ENCODE results near the gene C1orf167. TPM values are rescaled to one million over a fixed set of nuclear protein-coding genes. Genes with fewer than 3 reads are reported as not detected.

Gene C1orf167, protein sequence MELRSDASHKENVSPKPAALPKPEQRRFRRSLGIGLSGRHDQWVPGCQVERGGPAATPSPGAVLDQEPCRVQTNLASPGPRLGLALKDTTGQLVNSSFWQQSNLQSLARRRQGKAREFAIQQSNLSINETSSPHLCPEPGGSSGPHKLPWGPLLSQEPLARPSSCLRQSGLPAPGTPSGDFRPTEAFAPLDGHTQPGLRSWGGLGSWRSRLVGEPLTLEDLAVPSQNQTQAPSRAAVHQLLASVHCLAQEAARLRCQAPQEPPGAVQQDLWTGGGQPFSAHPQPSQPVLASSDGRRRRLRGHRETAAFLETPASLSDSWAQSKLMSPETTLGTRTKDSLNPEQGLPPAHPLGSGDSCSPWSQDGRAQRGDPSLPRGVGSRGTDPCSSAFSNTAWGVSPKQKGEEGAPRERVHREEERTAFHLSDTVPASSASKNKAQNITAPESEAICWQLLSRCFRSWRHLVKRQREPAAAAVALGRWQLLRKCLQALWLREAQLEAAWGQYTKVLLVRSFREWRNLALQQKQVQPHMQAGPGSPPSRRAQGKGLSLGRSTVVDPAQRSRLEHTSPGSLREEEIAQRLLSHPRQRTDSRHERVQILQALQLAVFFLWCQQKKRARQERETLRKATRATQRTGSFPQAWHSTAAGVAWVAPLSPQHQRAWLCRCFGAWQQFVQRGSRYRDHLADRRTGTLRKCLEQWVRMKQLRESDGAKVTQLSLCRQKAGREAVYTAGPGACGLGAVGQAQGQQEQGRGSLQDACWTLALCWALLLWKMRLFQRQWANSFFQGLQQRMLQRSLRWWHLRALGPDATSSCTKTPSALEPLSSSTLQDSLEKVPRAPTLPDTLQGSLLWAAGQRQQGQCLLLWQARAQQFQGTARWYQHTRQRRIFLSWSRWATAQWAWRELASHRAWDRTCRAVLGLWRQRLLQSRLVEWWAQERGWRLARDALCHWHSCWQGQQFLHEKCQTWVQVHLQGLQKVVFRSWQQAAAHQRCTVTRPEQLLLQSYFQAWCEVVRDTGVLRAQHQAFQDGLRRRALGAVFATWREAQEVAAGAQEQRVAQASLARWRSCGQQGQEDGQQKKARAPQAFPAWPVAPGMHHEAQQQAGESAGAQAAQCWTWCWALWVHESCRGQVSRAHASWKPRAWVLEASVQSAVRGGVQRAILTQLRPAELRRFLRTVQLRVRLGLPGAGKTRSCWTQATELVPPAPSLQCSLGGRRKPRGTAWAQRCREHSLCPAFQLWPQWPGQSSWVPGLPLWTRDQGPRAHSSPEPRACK (N-terminal part only)
- total RNA-seq (not detected), polyA plus RNA-seq (1 to 10 TPM in 2 of 4 donors, under 1 TPM in 1, not detected in 1; 0.61 to 1.3 (median 1.0) TPM)

GRCh38 chr1:11761988-11762406 is at the start of gene C1orf167:
Gene C1orf167, plus strand, starts transcription at chr1:11762193. Its CDS starts 2,208 bp downstream, at chr1:11764401.
- Mint-ChIP-seq H3K27me3 (peaks cover 37% of the 10 kb centered on the region), H3K4me1 (peaks cover 0 to 10% (median 0%) of the 10 kb centered on the region in 4 donors), H3K4me3 (no peak within 1 kb of the TSS), H3K9me3 (no peaks in the 10 kb centered on the region), H3K27ac (peak within 1 kb of the TSS in 2 of 3 donors; percentile 14 to 37), H3K36me3 (no peaks in the 10 kb centered on the region)
- no peak within 1 kb of the TSS for H3K27ac ChIP-seq (ENCODE audit: insufficient read depth, low read length, poor library complexity, severe bottlenecking)
- no peaks in the 10 kb centered on the region for H3K36me3 ChIP-seq (ENCODE audit: control insufficient read depth, insufficient read depth, low read length)
- DNase-seq (peak in 1 of 3 donors; percentile 35), ATAC-seq (ENCODE audit: low read depth in 2 of 2) (no peak)
- H3K4me3 ChIP-seq (ENCODE audit: low read depth, low read length): no peak within 1 kb of the TSS
- H3K4me1 ChIP-seq (ENCODE audit: control insufficient read depth, insufficient read depth, low read length, poor library complexity, severe bottlenecking): peaks cover 8% of the 10 kb centered on the region
- H3K9me3 ChIP-seq (ENCODE audit: control insufficient read depth in 2 of 2, low read length in 2 of 2): no peaks in the 10 kb centered on the region
- no peaks in the 10 kb centered on the region for H3K27me3 ChIP-seq (ENCODE audit: control insufficient read depth, insufficient read depth, low read length)

DNA sequence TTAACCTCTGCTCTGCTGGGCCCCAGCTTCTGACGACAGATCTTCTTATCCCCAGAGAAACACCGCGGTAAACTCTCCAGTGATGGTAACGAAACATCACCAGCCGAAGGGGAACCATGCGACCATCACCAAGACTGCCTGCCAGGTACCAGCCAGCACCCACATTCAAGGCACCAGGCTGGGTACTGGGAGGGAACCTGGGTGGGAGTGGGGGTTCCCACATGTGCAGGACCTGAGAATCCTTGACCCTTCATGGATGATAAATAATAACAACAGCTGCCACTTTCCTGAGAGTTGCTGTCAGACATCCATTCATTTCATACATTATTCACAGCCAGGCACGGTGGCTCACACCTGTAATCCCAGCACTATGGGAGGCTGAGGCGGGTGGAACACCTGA is 49.7 kb upstream of the C1orf167 start:
- Histone ChIP-seq H3K4me1 (ENCODE audit: control insufficient read depth, insufficient read depth, low read length, poor library complexity, severe bottlenecking) (no peaks in the 10 kb centered on the region), H3K27me3 (ENCODE audit: control insufficient read depth, insufficient read depth, low read length) (no peaks in the 10 kb centered on the region), H3K36me3 (ENCODE audit: control insufficient read depth, insufficient read depth, low read length) (no peaks in the 10 kb centered on the region), H3K4me3 (ENCODE audit: low read depth, low read length) (no peak overlapping the region), H3K9me3 (ENCODE audit: control insufficient read depth in 2 of 2, low read length in 2 of 2) (no peaks in the 10 kb centered on the region), H3K27ac (ENCODE audit: insufficient read depth, low read length, poor library complexity, severe bottlenecking) (no peak overlapping the region)
- no peak for DNase-seq
- no peak overlapping the region for H3K4me3 Mint-ChIP-seq
- H3K36me3 Mint-ChIP-seq: no peaks in the 10 kb centered on the region
- H3K9me3 Mint-ChIP-seq: peaks cover 0 to 2% (median 0%) of the 10 kb centered on the region in 7 donors
- peaks cover 5% of the 10 kb centered on the region for H3K27me3 Mint-ChIP-seq
- no peaks in the 10 kb centered on the region for H3K4me1 Mint-ChIP-seq
- H3K27ac Mint-ChIP-seq: no peak overlapping the region
- no peak for ATAC-seq (ENCODE audit: low read depth in 2 of 2)

DNA sequence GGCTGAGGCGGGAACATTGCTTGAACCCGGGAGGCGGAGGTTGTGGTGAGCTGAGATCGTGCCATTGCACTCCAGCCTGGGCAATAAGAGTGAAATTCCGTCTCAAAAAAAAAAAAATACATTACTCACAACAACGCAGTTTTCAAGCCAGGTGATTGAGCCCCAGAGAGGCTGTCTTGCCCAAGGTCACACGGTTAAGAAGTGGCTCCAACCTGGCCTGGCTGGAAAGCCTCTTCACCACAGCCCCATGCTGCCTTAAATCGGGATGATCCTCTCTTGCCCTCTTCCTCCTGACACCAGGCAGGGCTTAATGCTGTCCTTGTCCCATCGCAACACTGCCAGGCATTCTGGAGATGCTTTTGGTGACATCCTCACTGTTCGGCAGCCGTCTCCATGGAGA is 48.9 kb upstream of the C1orf167 start:
- no peak overlapping the region for H3K27ac ChIP-seq (ENCODE audit: insufficient read depth, low read length, poor library complexity, severe bottlenecking)
- no peaks in the 10 kb centered on the region for H3K9me3 ChIP-seq (ENCODE audit: control insufficient read depth in 2 of 2, low read length in 2 of 2)
- Mint-ChIP-seq H3K27me3 (peaks cover 5% of the 10 kb centered on the region), H3K4me3 (no peak overlapping the region), H3K9me3 (peaks cover 0 to 2% (median 0%) of the 10 kb centered on the region in 7 donors), H3K36me3 (no peaks in the 10 kb centered on the region), H3K4me1 (no peaks in the 10 kb centered on the region), H3K27ac (no peak overlapping the region)
- no peaks in the 10 kb centered on the region for H3K4me1 ChIP-seq (ENCODE audit: control insufficient read depth, insufficient read depth, low read length, poor library complexity, severe bottlenecking)
- no peak for ATAC-seq (ENCODE audit: low read depth in 2 of 2)
- H3K36me3 ChIP-seq (ENCODE audit: control insufficient read depth, insufficient read depth, low read length): no peaks in the 10 kb centered on the region
- no peaks in the 10 kb centered on the region for H3K27me3 ChIP-seq (ENCODE audit: control insufficient read depth, insufficient read depth, low read length)
- no peak for DNase-seq
- no peak overlapping the region for H3K4me3 ChIP-seq (ENCODE audit: low read depth, low read length)

DNA sequence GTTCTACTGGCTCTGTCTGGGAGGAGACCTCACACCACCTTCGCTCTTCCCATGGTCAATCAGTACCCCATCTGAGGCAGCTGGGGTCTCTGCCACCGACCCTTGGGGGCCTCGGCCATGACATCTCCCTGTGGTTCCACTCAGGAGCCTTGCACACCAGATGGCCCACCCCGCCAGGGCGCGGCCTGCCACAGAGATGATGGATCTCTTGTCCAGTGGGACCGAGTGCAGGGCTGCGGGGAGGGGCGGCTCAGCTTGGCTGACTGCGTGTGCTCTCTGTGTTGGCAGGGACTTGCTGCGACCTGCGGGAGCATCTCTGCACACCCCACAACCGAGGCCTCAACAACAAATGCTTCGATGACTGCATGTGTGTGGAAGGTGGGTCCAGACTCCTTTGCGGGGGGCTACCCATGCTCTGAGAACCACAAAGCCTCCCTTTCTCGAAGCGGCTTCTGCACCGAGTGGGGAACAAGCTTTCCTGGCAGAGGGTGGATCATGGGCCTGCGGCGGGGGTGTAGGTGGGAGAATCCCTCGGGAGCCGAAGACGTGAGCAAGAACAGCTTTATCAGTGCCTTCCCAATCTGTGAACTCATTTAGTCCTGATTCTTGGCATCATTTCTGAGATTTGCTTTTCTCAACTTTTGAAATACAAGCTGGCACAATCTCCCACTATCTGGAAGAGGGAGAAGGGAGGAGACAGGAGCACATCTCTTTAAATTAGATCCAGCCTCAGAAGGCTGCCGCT is 47.0 kb upstream of the C1orf167 start:
- H3K4me3 ChIP-seq (ENCODE audit: low read depth, low read length): no peak overlapping the region
- H3K36me3 Mint-ChIP-seq: no peaks in the 10 kb centered on the region
- DNase-seq (no peak), ATAC-seq (ENCODE audit: low read depth in 2 of 2) (no peak)
- no peak overlapping the region for H3K27ac Mint-ChIP-seq
- H3K4me3 Mint-ChIP-seq: no peak overlapping the region
- H3K36me3 ChIP-seq (ENCODE audit: control insufficient read depth, insufficient read depth, low read length): no peaks in the 10 kb centered on the region
- H3K9me3 Mint-ChIP-seq: peaks cover 0 to 3% (median 0%) of the 10 kb centered on the region in 7 donors
- no peaks in the 10 kb centered on the region for H3K9me3 ChIP-seq (ENCODE audit: control insufficient read depth in 2 of 2, low read length in 2 of 2)
- peaks cover 5% of the 10 kb centered on the region for H3K27me3 Mint-ChIP-seq
- H3K4me1 ChIP-seq (ENCODE audit: control insufficient read depth, insufficient read depth, low read length, poor library complexity, severe bottlenecking): peaks cover 12% of the 10 kb centered on the region
- H3K4me1 Mint-ChIP-seq: peaks cover 0 to 13% (median 9%) of the 10 kb centered on the region in 4 donors
- H3K27me3 ChIP-seq (ENCODE audit: control insufficient read depth, insufficient read depth, low read length): no peaks in the 10 kb centered on the region
- no peak overlapping the region for H3K27ac ChIP-seq (ENCODE audit: insufficient read depth, low read length, poor library complexity, severe bottlenecking)

DNA sequence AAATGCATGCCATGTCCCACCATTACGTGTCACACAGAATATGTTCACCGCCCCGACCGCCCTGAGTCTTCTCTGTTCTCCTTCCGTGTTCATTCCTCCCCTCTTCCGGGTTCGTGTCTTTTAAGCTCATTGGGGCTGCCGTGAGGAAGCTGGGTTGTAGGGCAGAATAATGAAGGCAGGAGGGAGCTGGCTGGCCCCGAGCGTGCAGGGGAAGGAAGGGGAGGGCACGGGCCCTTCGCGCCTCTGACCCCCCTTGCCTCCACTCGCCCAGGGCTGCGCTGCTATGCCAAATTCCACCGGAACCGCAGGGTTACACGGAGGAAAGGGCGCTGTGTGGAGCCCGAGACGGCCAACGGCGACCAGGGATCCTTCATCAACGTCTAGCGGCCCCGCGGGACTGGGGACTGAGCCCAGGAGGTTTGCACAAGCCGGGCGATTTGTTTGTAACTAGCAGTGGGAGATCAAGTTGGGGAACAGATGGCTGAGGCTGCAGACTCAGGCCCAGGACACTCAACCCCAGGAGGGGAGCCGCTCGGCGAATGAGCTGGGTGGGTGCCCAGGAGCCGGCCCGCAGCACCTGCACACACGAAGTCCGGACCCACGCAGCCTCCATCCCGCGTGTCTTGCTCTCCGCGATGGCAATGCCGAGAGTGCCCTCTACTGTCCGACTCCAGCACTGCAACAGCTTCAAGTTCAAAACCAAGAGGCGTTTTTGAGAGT is 42.5 kb upstream of the C1orf167 start:
- peak overlapping the region; percentile 51 to 96 (median 81) for H3K4me3 Mint-ChIP-seq
- Histone ChIP-seq H3K36me3 (ENCODE audit: control insufficient read depth, insufficient read depth, low read length) (no peaks in the 10 kb centered on the region), H3K4me3 (ENCODE audit: low read depth, low read length) (peak overlapping the region; percentile 61), H3K27ac (ENCODE audit: insufficient read depth, low read length, poor library complexity, severe bottlenecking) (peak overlapping the region; percentile 82), H3K4me1 (ENCODE audit: control insufficient read depth, insufficient read depth, low read length, poor library complexity, severe bottlenecking) (peaks cover 13% of the 10 kb centered on the region), H3K9me3 (ENCODE audit: control insufficient read depth in 2 of 2, low read length in 2 of 2) (no peaks in the 10 kb centered on the region), H3K27me3 (ENCODE audit: control insufficient read depth, insufficient read depth, low read length) (no peaks in the 10 kb centered on the region)
- H3K4me1 Mint-ChIP-seq: peaks cover 0 to 16% (median 10%) of the 10 kb centered on the region in 4 donors
- H3K9me3 Mint-ChIP-seq: peaks cover 0 to 3% (median 0%) of the 10 kb centered on the region in 7 donors
- ATAC-seq (ENCODE audit: low read depth in 2 of 2) (peak; percentile 83 to 85), DNase-seq (peak; percentile 74 to 90 (median 85))
- H3K27ac Mint-ChIP-seq: peak overlapping the region; percentile 87 to 96 (median 91)
- no peaks in the 10 kb centered on the region for H3K27me3 Mint-ChIP-seq
- no peaks in the 10 kb centered on the region for H3K36me3 Mint-ChIP-seq

- peak overlapping the region; percentile 61 for H3K4me3 ChIP-seq (ENCODE audit: low read depth, low read length)
- no peak overlapping the region for H3K27ac ChIP-seq (ENCODE audit: insufficient read depth, low read length, poor library complexity, severe bottlenecking)
- H3K36me3 ChIP-seq (ENCODE audit: control insufficient read depth, insufficient read depth, low read length): no peaks in the 10 kb centered on the region
- Mint-ChIP-seq H3K27ac (peak overlapping the region; percentile 87 to 96 (median 91)), H3K36me3 (no peaks in the 10 kb centered on the region), H3K4me3 (peak overlapping the region in 3 of 4 donors; percentile 51 to 86 (median 76)), H3K4me1 (peaks cover 0 to 19% (median 10%) of the 10 kb centered on the region in 4 donors), H3K9me3 (peaks cover 0 to 3% (median 0%) of the 10 kb centered on the region in 7 donors), H3K27me3 (no peaks in the 10 kb centered on the region)
- H3K4me1 ChIP-seq (ENCODE audit: control insufficient read depth, insufficient read depth, low read length, poor library complexity, severe bottlenecking): peaks cover 13% of the 10 kb centered on the region
- H3K27me3 ChIP-seq (ENCODE audit: control insufficient read depth, insufficient read depth, low read length): no peaks in the 10 kb centered on the region
- ATAC-seq (ENCODE audit: low read depth in 2 of 2) (no peak), DNase-seq (no peak)
- H3K9me3 ChIP-seq (ENCODE audit: control insufficient read depth in 2 of 2, low read length in 2 of 2): no peaks in the 10 kb centered on the region
Measured at GRCh38 chr1:11720033-11720376, 42.0 kb upstream of the C1orf167 start.
